Epithelial cell of proximal tubule (primary cell): ENCODE measurements around the gene PDE2A. TPM values are rescaled to one million over a fixed set of nuclear protein-coding genes. Genes with fewer than 3 reads are reported as not detected.
A peak's percentile ranks its signal among the peaks of the same experiment; 100 is the strongest.

Experiments used
- DNase-seq: peaks from one replicate; pipeline ENCODE4 v3.0.0-alpha.2; 2011; ENCODE audit warnings: low read depth
- H3K4me3 ChIP-seq: 2 replicates; pipeline ENCODE4 v1.5.1; 2011; ENCODE audit warnings: low read depth, mild to moderate bottlenecking, low read length
- CTCF ChIP-seq: conservative IDR thresholded peaks from 2 replicates; pipeline ENCODE4 v1.5.1; 2012; ENCODE audit warnings: low read depth, mild to moderate bottlenecking, low read length
- total RNA-seq: library from RNA; depleted of rRNA; stranded (reverse); fragments of >200 nt; gene quantifications from 2 replicates; pipeline ENCODE4 v1.2.3, GENCODE V29; 2015

PDE2A gene
- total RNA-seq, 1 donor from 2014 or later: 0.69 TPM

DNA sequence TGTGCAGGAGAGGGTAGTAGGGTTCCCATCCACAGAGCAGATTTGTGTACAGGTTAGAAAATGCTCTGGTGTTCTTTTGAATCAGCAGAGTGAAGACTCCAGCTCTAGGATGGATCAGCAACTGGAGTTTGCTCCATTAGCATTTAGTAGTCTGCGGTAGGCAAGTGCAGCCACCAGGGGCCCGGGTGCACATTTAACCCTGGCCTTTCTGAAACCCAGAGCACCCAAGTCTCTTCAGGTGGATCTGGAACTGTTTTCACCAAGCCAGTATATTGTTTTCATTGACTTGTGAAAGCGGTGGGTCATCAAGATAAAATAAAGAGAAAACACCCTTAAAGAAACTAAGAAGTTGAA is 139.1 kb downstream of the PDE2A start:
- TF ChIP-seq CTCF: peak; percentile 42
- DNase-seq: no peak
- no peak overlapping the region for H3K4me3 ChIP-seq

- no peak overlapping the region for H3K4me3 ChIP-seq
- no peak for TF ChIP-seq CTCF
- DNase-seq: no peak
Measured at GRCh38 chr11:72534371-72535193, 139.6 kb downstream of the PDE2A start.

DNA sequence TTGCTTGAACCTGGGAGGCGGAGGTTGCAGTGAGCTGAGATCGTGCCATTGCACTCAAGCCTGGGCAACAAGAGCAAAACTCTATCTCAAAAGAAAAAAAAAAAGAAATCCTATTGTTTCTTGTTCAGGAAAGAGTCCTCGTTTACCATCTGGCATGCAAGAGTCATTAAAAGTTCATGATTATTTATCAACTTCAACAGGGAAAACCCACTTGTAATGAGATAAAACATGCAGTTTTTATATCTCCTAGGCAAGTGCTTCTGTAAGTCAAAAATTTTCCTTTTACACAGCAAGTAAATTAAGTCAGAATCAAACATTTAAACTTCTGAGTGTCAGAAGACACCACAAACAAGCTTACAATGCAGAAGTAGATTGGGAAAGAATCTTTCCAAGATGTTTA is 145.2 kb downstream of the PDE2A start:
- H3K4me3 ChIP-seq: no peak overlapping the region
- no peak for DNase-seq
- TF ChIP-seq CTCF: no peak

DNA sequence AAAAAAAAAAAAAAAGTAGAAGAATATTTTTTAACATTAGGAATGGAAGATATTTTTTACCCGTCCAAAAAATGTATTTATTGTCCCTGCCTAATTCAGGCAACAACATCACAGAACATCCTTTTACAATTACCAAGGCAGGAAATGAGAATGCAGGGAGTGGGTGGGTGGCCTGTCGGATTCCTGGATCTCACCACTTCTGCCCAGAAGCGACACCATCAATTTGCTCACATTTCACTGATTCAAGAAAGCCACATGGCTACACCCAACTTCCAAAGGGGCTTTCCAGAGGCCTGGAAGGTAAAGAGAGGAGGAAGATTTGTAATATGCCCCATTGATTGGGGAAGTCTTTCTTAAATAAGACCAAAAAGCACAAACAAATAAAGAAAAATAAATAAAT is 146.1 kb downstream of the PDE2A start:
- TF ChIP-seq CTCF: no peak
- no peak overlapping the region for H3K4me3 ChIP-seq
- DNase-seq: no peak

Other genes with a start within 250 kb of the PDE2A start
- 28.6 and 38.8 TPM in 2 replicates for gene CLPB, start 239.9 kb downstream of the PDE2A start, total RNA-seq
- 56.2 and 60.2 TPM in 2 replicates for gene ARAP1, start 78.0 kb upstream of the PDE2A start, total RNA-seq
- 54.8 and 67.4 TPM in 2 replicates for gene STARD10, start 119.6 kb upstream of the PDE2A start, total RNA-seq
- gene ATG16L2, start 140.0 kb upstream of the PDE2A start, total RNA-seq: 7.3 and 40.1 TPM in 2 replicates